Measurements from ENCODE around the gene CTSD.

Gene CTSD

DNA sequence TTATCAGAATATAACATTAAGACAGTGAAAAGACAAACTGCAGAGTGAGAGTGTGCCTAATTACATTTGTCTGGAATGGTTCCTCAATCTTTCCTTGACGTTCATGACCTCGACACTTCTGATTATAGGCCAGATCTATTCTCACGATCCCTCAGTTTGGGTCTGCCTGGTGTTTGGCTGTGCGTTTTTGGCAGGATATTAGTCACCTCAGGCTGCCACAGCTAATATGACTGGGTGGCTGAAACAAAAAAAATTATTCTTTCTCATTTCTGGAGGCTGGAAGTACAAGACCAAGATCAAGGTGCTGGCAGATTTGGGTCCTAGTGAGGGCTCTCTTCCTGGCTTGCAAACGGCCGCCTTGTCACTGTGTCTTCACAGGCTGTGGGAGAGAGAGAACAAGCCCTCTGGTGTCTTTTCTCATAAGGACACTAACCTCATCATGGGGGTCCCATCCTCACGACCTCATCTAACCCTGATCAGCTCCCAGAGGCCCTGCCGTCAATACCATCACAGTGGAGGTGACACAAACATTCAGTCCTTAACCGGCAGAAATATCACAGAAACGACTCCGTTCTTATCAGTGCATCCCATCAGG lies 36.5 kb downstream of the CTSD start:
- TF ChIP-seq FOXP2 (optimal IDR thresholded peaks at IDR 0.05; ENCODE audit: borderline replicate concordance, extremely low read depth, extremely low read length, insufficient read depth) (no peak), TAF1 (IDR thresholded peaks at IDR 0.05; ENCODE audit: borderline replicate concordance, insufficient read depth, low read length) (no peak), SIN3A (IDR thresholded peaks at IDR 0.05; ENCODE audit: borderline replicate concordance, insufficient read depth, low read length) (no peak), POLR2AphosphoS5 (IDR thresholded peaks at IDR 0.05; ENCODE audit: low read depth, low read length) (no peak)
- TF ChIP-seq, protein P1, sequence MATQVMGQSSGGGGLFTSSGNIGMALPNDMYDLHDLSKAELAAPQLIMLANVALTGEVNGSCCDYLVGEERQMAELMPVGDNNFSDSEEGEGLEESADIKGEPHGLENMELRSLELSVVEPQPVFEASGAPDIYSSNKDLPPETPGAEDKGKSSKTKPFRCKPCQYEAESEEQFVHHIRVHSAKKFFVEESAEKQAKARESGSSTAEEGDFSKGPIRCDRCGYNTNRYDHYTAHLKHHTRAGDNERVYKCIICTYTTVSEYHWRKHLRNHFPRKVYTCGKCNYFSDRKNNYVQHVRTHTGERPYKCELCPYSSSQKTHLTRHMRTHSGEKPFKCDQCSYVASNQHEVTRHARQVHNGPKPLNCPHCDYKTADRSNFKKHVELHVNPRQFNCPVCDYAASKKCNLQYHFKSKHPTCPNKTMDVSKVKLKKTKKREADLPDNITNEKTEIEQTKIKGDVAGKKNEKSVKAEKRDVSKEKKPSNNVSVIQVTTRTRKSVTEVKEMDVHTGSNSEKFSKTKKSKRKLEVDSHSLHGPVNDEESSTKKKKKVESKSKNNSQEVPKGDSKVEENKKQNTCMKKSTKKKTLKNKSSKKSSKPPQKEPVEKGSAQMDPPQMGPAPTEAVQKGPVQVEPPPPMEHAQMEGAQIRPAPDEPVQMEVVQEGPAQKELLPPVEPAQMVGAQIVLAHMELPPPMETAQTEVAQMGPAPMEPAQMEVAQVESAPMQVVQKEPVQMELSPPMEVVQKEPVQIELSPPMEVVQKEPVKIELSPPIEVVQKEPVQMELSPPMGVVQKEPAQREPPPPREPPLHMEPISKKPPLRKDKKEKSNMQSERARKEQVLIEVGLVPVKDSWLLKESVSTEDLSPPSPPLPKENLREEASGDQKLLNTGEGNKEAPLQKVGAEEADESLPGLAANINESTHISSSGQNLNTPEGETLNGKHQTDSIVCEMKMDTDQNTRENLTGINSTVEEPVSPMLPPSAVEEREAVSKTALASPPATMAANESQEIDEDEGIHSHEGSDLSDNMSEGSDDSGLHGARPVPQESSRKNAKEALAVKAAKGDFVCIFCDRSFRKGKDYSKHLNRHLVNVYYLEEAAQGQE (IDR thresholded peaks at IDR 0.05; ENCODE audit: insufficient read depth in 1 of 2, low read depth in 2 of 2, low read length in 2 of 2) = no peak

DNA sequence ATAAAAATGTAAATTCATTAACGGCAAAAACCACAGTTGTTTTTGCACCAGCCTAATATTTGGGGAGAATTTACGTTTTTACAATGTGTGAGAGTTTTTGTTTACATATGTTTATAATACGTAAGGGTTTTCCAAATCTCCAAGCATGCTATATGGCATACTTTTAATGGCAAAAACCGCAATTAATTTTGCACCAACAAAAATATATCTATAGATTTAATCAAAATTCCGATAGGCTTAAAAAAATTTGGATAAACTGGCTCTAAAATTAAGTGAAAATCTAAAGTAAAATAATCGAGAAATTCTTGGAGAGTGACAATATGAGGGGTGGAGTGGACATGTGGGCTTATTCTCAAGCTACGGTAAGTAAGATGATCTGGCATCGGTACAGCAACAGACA lies 43.9 kb downstream of the CTSD start:
- TF ChIP-seq, protein P1 (IDR thresholded peaks at IDR 0.05; ENCODE audit: insufficient read depth in 1 of 2, low read depth in 2 of 2, low read length in 2 of 2) = no peak
- TF ChIP-seq TAF1 (IDR thresholded peaks at IDR 0.05; ENCODE audit: borderline replicate concordance, insufficient read depth, low read length) (no peak), FOXP2 (optimal IDR thresholded peaks at IDR 0.05; ENCODE audit: borderline replicate concordance, extremely low read depth, extremely low read length, insufficient read depth) (no peak), POLR2AphosphoS5 (IDR thresholded peaks at IDR 0.05; ENCODE audit: low read depth, low read length) (no peak)

DNA sequence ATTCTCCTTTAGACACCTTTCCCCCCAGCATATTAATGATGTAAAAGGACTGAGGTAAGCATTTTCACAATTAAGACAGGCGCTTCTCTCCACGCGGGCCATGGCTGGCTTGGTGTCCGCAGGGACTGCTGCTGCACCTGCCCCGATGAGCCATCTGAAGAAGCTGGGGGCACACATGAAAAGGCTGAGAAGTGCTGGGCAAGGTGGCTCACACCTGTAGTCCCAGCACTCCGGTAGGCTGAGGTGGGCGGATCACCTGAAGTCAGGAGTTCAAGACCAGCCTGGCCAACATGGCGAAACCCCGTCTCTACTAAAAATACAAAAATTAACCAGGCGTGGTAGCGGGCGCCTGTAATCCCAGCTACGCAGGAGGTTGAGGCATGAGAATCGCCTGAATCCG lies 45.4 kb downstream of the CTSD start:
- TF ChIP-seq, protein P1 (IDR thresholded peaks at IDR 0.05; ENCODE audit: insufficient read depth in 1 of 2, low read depth in 2 of 2, low read length in 2 of 2) = no peak
- TF ChIP-seq SIN3A (IDR thresholded peaks at IDR 0.05; ENCODE audit: borderline replicate concordance, insufficient read depth, low read length) (no peak), POLR2AphosphoS5 (IDR thresholded peaks at IDR 0.05; ENCODE audit: low read depth, low read length) (no peak), TAF1 (IDR thresholded peaks at IDR 0.05; ENCODE audit: borderline replicate concordance, insufficient read depth, low read length) (no peak), FOXP2 (optimal IDR thresholded peaks at IDR 0.05; ENCODE audit: borderline replicate concordance, extremely low read depth, extremely low read length, insufficient read depth) (no peak)

DNA sequence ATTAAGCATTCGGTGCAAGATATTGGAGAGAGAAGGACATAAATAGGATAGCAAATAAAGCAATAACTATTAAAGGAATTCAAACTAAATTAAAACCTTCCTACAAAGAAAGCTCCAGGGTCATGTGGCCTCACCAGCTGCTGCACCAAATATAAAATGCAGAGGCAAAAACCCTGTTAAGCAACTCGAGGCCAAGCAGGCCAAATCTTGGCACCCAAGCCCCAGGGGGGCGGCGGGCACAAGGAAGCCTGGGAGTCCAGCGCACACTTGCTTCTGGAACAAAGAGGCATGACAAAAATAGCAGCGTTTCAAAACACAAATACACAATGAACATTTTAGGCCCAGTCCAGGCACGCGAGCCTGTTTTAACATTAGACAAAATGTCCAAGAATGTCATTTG lies 46.0 kb downstream of the CTSD start:
- no peak for TF ChIP-seq TAF1 (IDR thresholded peaks at IDR 0.05; ENCODE audit: borderline replicate concordance, insufficient read depth, low read length)
- no peak for TF ChIP-seq SIN3A (IDR thresholded peaks at IDR 0.05; ENCODE audit: borderline replicate concordance, insufficient read depth, low read length)
- no peak for TF ChIP-seq FOXP2 (optimal IDR thresholded peaks at IDR 0.05; ENCODE audit: borderline replicate concordance, extremely low read depth, extremely low read length, insufficient read depth)
- TF ChIP-seq, protein P1 (IDR thresholded peaks at IDR 0.05; ENCODE audit: insufficient read depth in 1 of 2, low read depth in 2 of 2, low read length in 2 of 2) = no peak
- no peak for TF ChIP-seq POLR2AphosphoS5 (IDR thresholded peaks at IDR 0.05; ENCODE audit: low read depth, low read length)

Measured in PFSK-1 (cell line).